NCI-H2227 (cell line): ENCODE results near the gene CCND2.
A peak's percentile ranks its signal among the peaks of the same experiment; 100 is the strongest.

Experiments
- DNase-seq: peaks from one replicate; lab custom pipeline; 2025; ENCODE audit not compliant: unreplicated experiment; lab: John Stamatoyannopoulos, UW

CCND2 gene

GRCh38 chr12:4276524-4277204, 3.1 kb downstream of the CCND2 start:
- DNase-seq = peak; percentile 69

- no peak for DNase-seq
These were observed 3.6 kb downstream of the CCND2 start for GRCh38 chr12:4277205-4277543.

- DNase-seq = no peak
These were observed 4.3 kb downstream of the CCND2 start for GRCh38 chr12:4277857-4278256.

GRCh38 chr12:4278329-4279197, 5.0 kb downstream of the CCND2 start:
- DNase-seq = no peak

- DNase-seq = no peak
These were observed 5.7 kb downstream of the CCND2 start for GRCh38 chr12:4279198-4279690.

GRCh38 chr12:4280351-4281163, 7.0 kb downstream of the CCND2 start:
- DNase-seq = no peak

GRCh38 chr12:4281173-4281654, 7.7 kb downstream of the CCND2 start:
- no peak for DNase-seq

GRCh38 chr12:4282103-4282891, 8.7 kb downstream of the CCND2 start:
- no peak for DNase-seq

- DNase-seq = no peak
These were observed 9.4 kb downstream of the CCND2 start for GRCh38 chr12:4282892-4283511.

- no peak for DNase-seq
These were observed 10.1 kb downstream of the CCND2 start for GRCh38 chr12:4283512-4284255.

GRCh38 chr12:4284306-4284705, 10.7 kb downstream of the CCND2 start:
- no peak for DNase-seq

GRCh38 chr12:4285070-4285469, 11.5 kb downstream of the CCND2 start:
- no peak for DNase-seq

GRCh38 chr12:4286228-4286627, 12.7 kb downstream of the CCND2 start:
- no peak for DNase-seq

GRCh38 chr12:4286771-4287317, 13.3 kb downstream of the CCND2 start:
- no peak for DNase-seq

- no peak for DNase-seq
These were observed 14.0 kb downstream of the CCND2 start for GRCh38 chr12:4287325-4288211.

GRCh38 chr12:4288296-4289131, 15.0 kb downstream of the CCND2 start:
- DNase-seq = no peak

GRCh38 chr12:4289231-4289878, 15.8 kb downstream of the CCND2 start:
- peak; percentile 6 for DNase-seq
